Cardiac septum (tissue), 1 donor: ENCODE measurements around the gene TNFRSF11A. TPM values are rescaled to one million over a fixed set of nuclear protein-coding genes. Genes with fewer than 3 reads are reported as not detected.

Experiments used
- DNase-seq: peaks from one replicate; pipeline ENCODE4 v3.0.0-alpha.2; 2020; ENCODE audit warnings: low spot score
- intact Hi-C: fragments of 100-400 bp; cut with DNase I; formaldehyde crosslinking; loops from one replicate; pipeline ENCODE4 v1.14.0; 2022
- total RNA-seq: library from RNA; stranded (reverse); fragmentation: NEBNext Ultra II Directional; extraction: Animal tissue kit (Norgen Biotek cat#: 25700); gene quantifications from one replicate; pipeline ENCODE4 v1.2.1, GENCODE V29; 2021
- donor health status: DM: no; HTN: no; CAD: no.

The TNFRSF11A gene
- total RNA-seq, 1 donor from 2014 or later: 1.0 TPM

DNA sequence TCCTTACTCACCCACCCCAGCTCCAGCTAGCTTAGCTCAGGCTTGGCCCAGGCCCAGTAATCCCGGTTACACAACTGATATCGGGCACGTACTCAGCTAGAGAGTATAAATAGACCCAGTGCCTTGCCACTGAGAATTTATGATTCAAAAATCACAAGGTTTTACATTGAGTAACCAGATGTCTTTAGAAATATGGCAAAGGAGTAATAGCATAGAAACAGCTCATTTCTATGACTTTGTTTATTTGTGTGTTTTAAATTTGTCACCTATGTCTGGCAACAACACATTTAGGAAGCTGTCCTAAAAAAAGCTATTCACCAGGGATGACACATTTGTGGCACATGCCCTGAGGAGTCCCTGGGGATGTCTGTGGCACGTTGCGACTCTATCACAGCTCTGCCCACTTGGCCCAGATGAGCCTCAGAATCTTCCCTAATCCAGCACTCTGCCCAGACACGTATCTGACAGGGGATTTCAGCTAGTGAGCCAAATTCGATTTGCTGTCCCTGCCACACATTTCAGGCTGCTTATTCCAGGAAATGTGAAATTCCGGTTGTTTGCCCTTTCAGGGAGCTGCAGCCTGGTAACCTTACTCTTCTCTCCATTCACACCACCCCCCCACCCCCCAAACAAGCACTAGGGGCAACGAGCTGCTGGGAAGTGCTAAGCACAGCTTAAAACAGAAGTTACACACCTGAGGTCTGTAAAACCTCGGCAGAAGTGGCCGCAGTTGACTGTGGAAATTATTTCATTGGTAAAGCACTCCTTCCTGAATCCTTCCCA lies 112.3 kb downstream of the TNFRSF11A start:
- intact Hi-C loops: no loop called here
- DNase-seq: peak; percentile 83

DNA sequence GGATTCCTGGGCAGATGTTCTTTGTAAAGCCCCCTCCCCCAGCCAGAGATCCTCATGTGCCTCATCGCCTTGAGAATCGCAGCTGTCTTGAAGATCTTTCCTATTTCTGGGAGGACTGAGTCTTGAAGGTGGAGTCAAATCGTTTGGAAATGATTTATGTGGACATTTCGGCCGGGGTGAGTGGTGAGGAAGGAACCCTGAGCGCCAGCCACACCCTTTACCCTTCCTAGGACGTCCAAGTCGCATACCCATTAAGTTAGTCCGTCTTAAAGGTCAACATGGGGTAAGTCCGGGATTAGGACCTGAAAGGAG lies 112.9 kb downstream of the TNFRSF11A start:
- DNase-seq: no peak
- intact Hi-C loops: no loop called here

DNA sequence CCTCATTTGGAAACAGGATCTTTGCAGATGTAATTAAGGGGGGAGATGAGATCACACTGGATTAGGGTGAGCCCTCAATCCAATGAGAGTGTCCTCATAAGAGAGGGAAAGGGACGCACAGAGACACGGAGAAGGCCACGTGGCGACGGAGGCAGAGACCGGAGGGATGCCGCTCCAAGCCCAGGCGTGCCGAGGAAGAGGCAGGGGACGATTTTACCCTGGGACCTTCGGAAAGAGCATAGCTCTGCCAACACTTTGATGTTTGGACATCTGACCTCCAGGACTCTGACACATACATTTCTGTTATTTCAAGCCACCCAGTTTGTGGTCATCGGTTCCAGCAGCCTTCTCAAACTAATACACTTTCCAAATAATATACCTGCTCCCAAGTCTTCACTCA lies 113.3 kb downstream of the TNFRSF11A start:
- intact Hi-C loops: no loop called here
- DNase-seq: no peak

DNA sequence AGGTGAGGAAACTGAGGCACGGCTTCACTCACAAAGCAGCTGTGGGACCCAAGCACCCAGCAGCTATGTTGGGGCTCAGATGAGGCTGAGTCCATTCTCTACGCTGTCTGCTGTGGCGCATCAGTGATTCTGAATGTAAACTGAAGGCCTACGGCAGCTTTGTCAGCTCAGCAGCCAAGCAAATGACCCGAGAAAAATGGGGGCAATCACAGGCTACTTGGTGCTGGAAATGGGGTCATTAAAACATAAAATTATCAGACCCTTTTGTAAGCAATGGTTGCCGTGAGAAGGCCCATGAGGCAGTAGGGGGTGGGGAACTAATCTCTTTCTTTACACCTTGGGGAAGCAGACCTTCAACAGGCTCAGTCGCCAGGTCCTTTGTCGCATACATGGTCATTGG lies 113.8 kb downstream of the TNFRSF11A start:
- DNase-seq: no peak
- intact Hi-C loops: no loop called here

Other genes starting within 250 kb of the TNFRSF11A start
- gene PIGN, start 138.3 kb upstream of the TNFRSF11A start, total RNA-seq: 24.8 TPM
- 21.0 TPM for gene RELCH, start 138.1 kb upstream of the TNFRSF11A start, total RNA-seq
- gene ZCCHC2, start 197.7 kb downstream of the TNFRSF11A start, total RNA-seq: 19.1 TPM